ENCODE results near the gene ACOX3. TPM values are rescaled to one million over a fixed set of nuclear protein-coding genes. Genes with fewer than 3 reads are reported as not detected.
"Not testable (repeated sequence)": the region's sequence is repeated elsewhere in the genome, so short reads cannot be mapped to it uniquely, and the experiment has no call there.

Gene ACOX3
- total RNA-seq, 2 experiments from 2014 or later: 13.2 to 13.6 TPM

- no peak for DNase-seq
- CTCF ChIA-PET: interaction anchor here (1.3 kb wide), 2 partner anchors 20 to 231 kb away, joined by 3 to 7 read pairs; no protein-coding TSS in a partner anchor
- H3K27ac Mint-ChIP-seq: no peak overlapping the region
- POLR2A ChIA-PET: no interaction called here
- H3K27me3 Mint-ChIP-seq (ENCODE audit: low read depth): no peaks in the 10 kb centered on the region
- H3K4me3 Mint-ChIP-seq: no peak overlapping the region
- no peaks in the 10 kb centered on the region for H3K9me3 Mint-ChIP-seq (ENCODE audit: insufficient read depth)
- peaks cover 4% of the 10 kb centered on the region for H3K36me3 Mint-ChIP-seq (ENCODE audit: low read depth)
- peaks cover 16% of the 10 kb centered on the region for H3K4me1 Mint-ChIP-seq (ENCODE audit: low read depth)
- no peak for ATAC-seq
These were observed 32.8 kb downstream of the ACOX3 start for GRCh38 chr4:8407756-8408155.

- Mint-ChIP-seq H3K4me1 (ENCODE audit: low read depth) (peaks cover 16% of the 10 kb centered on the region), H3K36me3 (ENCODE audit: low read depth) (peaks cover 4% of the 10 kb centered on the region), H3K27ac (no peak overlapping the region), H3K4me3 (no peak overlapping the region), H3K27me3 (ENCODE audit: low read depth) (no peaks in the 10 kb centered on the region), H3K9me3 (ENCODE audit: insufficient read depth) (no peaks in the 10 kb centered on the region)
- ChIA-PET POLR2A (no interaction called here), CTCF (interaction anchor here (1.3 kb wide), 1 partner anchor 231 kb away, joined by 7 read pairs; no protein-coding TSS in a partner anchor)
- no peak for ATAC-seq
- no peak for DNase-seq
These were observed 33.2 kb downstream of the ACOX3 start for GRCh38 chr4:8407316-8407715.

GRCh38 chr4:8406887-8407286 lies 33.6 kb downstream of the ACOX3 start:
- H3K36me3 Mint-ChIP-seq (ENCODE audit: low read depth); H3K27me3 Mint-ChIP-seq (ENCODE audit: low read depth); H3K9me3 Mint-ChIP-seq (ENCODE audit: insufficient read depth); H3K27ac Mint-ChIP-seq; ATAC-seq; DNase-seq; CTCF ChIA-PET; POLR2A ChIA-PET; H3K4me3 Mint-ChIP-seq: not testable (repeated sequence)
- H3K4me1 Mint-ChIP-seq (ENCODE audit: low read depth): peaks cover 16% of the 10 kb centered on the region

- no peak for DNase-seq
These were observed 35.0 kb downstream of the ACOX3 start for GRCh38 chr4:8405516-8405875.

GRCh38 chr4:8404791-8405515 lies 35.6 kb downstream of the ACOX3 start:
- Mint-ChIP-seq H3K27me3 (ENCODE audit: low read depth) (no peaks in the 10 kb centered on the region), H3K9me3 (ENCODE audit: insufficient read depth) (no peaks in the 10 kb centered on the region), H3K4me3 (no peak overlapping the region), H3K4me1 (ENCODE audit: low read depth) (peaks cover 10% of the 10 kb centered on the region), H3K36me3 (ENCODE audit: low read depth) (peaks cover 4% of the 10 kb centered on the region), H3K27ac (peak overlapping the region; percentile 9)
- ChIA-PET POLR2A (no interaction called here), CTCF (interaction anchor here (1.0 kb wide), 1 partner anchor 137 kb away, joined by 3 read pairs; no protein-coding TSS in a partner anchor)
- ATAC-seq (no peak), DNase-seq (no peak)

More at GRCh38 chr4:8405516-8405875, 35.0 kb downstream of the ACOX3 start:
- no peaks in the 10 kb centered on the region for H3K27me3 Mint-ChIP-seq (ENCODE audit: low read depth)
- CTCF ChIA-PET: interaction anchor here (0.8 to 1.0 kb wide), 2 partner anchors 31 to 137 kb away, joined by 3 read pairs; no protein-coding TSS in a partner anchor
- H3K4me3 Mint-ChIP-seq: no peak overlapping the region
- no peak overlapping the region for H3K27ac Mint-ChIP-seq
- H3K9me3 Mint-ChIP-seq (ENCODE audit: insufficient read depth): no peaks in the 10 kb centered on the region
- H3K4me1 Mint-ChIP-seq (ENCODE audit: low read depth): peaks cover 14% of the 10 kb centered on the region
- ATAC-seq: no peak
- peaks cover 4% of the 10 kb centered on the region for H3K36me3 Mint-ChIP-seq (ENCODE audit: low read depth)
- POLR2A ChIA-PET: no interaction called here

- Mint-ChIP-seq H3K36me3 (ENCODE audit: low read depth) (no peaks in the 10 kb centered on the region), H3K27ac (no peak overlapping the region), H3K9me3 (ENCODE audit: insufficient read depth) (no peaks in the 10 kb centered on the region), H3K4me3 (no peak overlapping the region), H3K27me3 (ENCODE audit: low read depth) (no peaks in the 10 kb centered on the region), H3K4me1 (ENCODE audit: low read depth) (peaks cover under 1% of the 10 kb centered on the region)
- ChIA-PET CTCF (interaction anchor here (1.7 to 2.2 kb wide), 4 partner anchors 37 to 227 kb away, joined by 6 to 20 read pairs (median 10); partner anchors contain the start of genes ACOX3 and TRMT44), POLR2A (no interaction called here)
- DNase-seq: no peak
- no peak for ATAC-seq
These were observed 36.5 kb downstream of the ACOX3 start for GRCh38 chr4:8403976-8404375.

- no peaks in the 10 kb centered on the region for H3K4me1 Mint-ChIP-seq (ENCODE audit: low read depth)
- H3K4me3 Mint-ChIP-seq: no peak overlapping the region
- ChIA-PET POLR2A (no interaction called here), CTCF (interaction anchor here (0.8 to 2.2 kb wide), 7 partner anchors 13 to 227 kb away, joined by 3 to 20 read pairs (median 6); partner anchors contain the start of genes ACOX3 and TRMT44)
- H3K9me3 Mint-ChIP-seq (ENCODE audit: insufficient read depth): no peaks in the 10 kb centered on the region
- peak; percentile 70 for ATAC-seq
- no peaks in the 10 kb centered on the region for H3K27me3 Mint-ChIP-seq (ENCODE audit: low read depth)
- H3K36me3 Mint-ChIP-seq (ENCODE audit: low read depth): no peaks in the 10 kb centered on the region
- DNase-seq: peak; percentile 53
- no peak overlapping the region for H3K27ac Mint-ChIP-seq
These were observed 37.3 kb downstream of the ACOX3 start for GRCh38 chr4:8403173-8403753.

- Mint-ChIP-seq H3K27me3 (ENCODE audit: low read depth) (no peaks in the 10 kb centered on the region), H3K9me3 (ENCODE audit: insufficient read depth) (no peaks in the 10 kb centered on the region), H3K36me3 (ENCODE audit: low read depth) (no peaks in the 10 kb centered on the region), H3K4me1 (ENCODE audit: low read depth) (no peaks in the 10 kb centered on the region), H3K27ac (no peak overlapping the region), H3K4me3 (no peak overlapping the region)
- CTCF ChIA-PET: interaction anchor here (0.8 to 2.2 kb wide), 7 partner anchors 12 to 226 kb away, joined by 3 to 20 read pairs (median 6); partner anchors contain the start of genes ACOX3 and TRMT44
- ATAC-seq (no peak), DNase-seq (no peak)
- POLR2A ChIA-PET: no interaction called here
These were observed 37.9 kb downstream of the ACOX3 start for GRCh38 chr4:8402640-8403039.

GRCh38 chr4:8402181-8402597 lies 38.3 kb downstream of the ACOX3 start:
- DNase-seq (no peak), ATAC-seq (no peak)
- Mint-ChIP-seq H3K27ac (no peak overlapping the region), H3K4me1 (ENCODE audit: low read depth) (no peaks in the 10 kb centered on the region), H3K9me3 (ENCODE audit: insufficient read depth) (no peaks in the 10 kb centered on the region), H3K27me3 (ENCODE audit: low read depth) (no peaks in the 10 kb centered on the region), H3K4me3 (no peak overlapping the region), H3K36me3 (ENCODE audit: low read depth) (no peaks in the 10 kb centered on the region)
- ChIA-PET CTCF (interaction anchor here (0.6 to 2.2 kb wide), 5 partner anchors 18 to 226 kb away, joined by 3 to 20 read pairs (median 6); partner anchors contain the start of genes ACOX3 and TRMT44), POLR2A (no interaction called here)

GRCh38 chr4:8401665-8402064 lies 38.9 kb downstream of the ACOX3 start:
- H3K27me3 Mint-ChIP-seq (ENCODE audit: low read depth): no peaks in the 10 kb centered on the region
- ATAC-seq: no peak
- ChIA-PET CTCF (interaction anchor here (0.6 to 2.0 kb wide), 3 partner anchors 18 to 225 kb away, joined by 3 to 6 read pairs (median 4); no protein-coding TSS in a partner anchor), POLR2A (no interaction called here)
- H3K9me3 Mint-ChIP-seq (ENCODE audit: insufficient read depth): no peaks in the 10 kb centered on the region
- no peaks in the 10 kb centered on the region for H3K36me3 Mint-ChIP-seq (ENCODE audit: low read depth)
- H3K27ac Mint-ChIP-seq: no peak overlapping the region
- no peak for DNase-seq
- H3K4me1 Mint-ChIP-seq (ENCODE audit: low read depth): no peaks in the 10 kb centered on the region
- H3K4me3 Mint-ChIP-seq: no peak overlapping the region

- Mint-ChIP-seq H3K4me1 (ENCODE audit: low read depth) (no peaks in the 10 kb centered on the region), H3K9me3 (ENCODE audit: insufficient read depth) (no peaks in the 10 kb centered on the region), H3K36me3 (ENCODE audit: low read depth) (no peaks in the 10 kb centered on the region), H3K27ac (no peak overlapping the region), H3K4me3 (no peak overlapping the region), H3K27me3 (ENCODE audit: low read depth) (no peaks in the 10 kb centered on the region)
- CTCF ChIA-PET: interaction anchor here (1.5 kb wide), 1 partner anchor 224 kb away, joined by 4 read pairs; no protein-coding TSS in a partner anchor
- no peak for ATAC-seq
- POLR2A ChIA-PET: no interaction called here
- DNase-seq: no peak
These were observed 39.7 kb downstream of the ACOX3 start for GRCh38 chr4:8400632-8401325.

GRCh38 chr4:8399298-8399697 lies 41.2 kb downstream of the ACOX3 start:
- H3K4me3 Mint-ChIP-seq: no peak overlapping the region
- H3K27me3 Mint-ChIP-seq (ENCODE audit: low read depth): no peaks in the 10 kb centered on the region
- ChIA-PET POLR2A (no interaction called here), CTCF (no interaction called here)
- H3K9me3 Mint-ChIP-seq (ENCODE audit: insufficient read depth): no peaks in the 10 kb centered on the region
- H3K36me3 Mint-ChIP-seq (ENCODE audit: low read depth): no peaks in the 10 kb centered on the region
- H3K4me1 Mint-ChIP-seq (ENCODE audit: low read depth): peaks cover 2% of the 10 kb centered on the region
- H3K27ac Mint-ChIP-seq: no peak overlapping the region
- DNase-seq (no peak), ATAC-seq (no peak)

Measured in activated CD8-positive, alpha-beta T cell treated with anti-CD3 and anti-CD28 coated beads, Interleukin-2, amount 10 ng/mL, durations not matched to agents 7 days and 5 days (primary cell).